DOHH2 (cell line): Measurements from ENCODE around the gene SLX4.

Experiments used
- H3F3A ChIP-seq: fragments of 200-600 bp; sonication (generic), shearing (Covaris generic); 2 replicates; pipeline ENCODE4 v1.6.0; 2016; ENCODE audit warnings: antibody characterized with exemption, mild to moderate bottlenecking; ENCODE audit not compliant: control insufficient read depth, insufficient read depth
- H3K27ac ChIP-seq: fragments of 200-600 bp; sonication (generic); 2 replicates; pipeline ENCODE4 v1.5.1; 2014; ENCODE audit warnings: low read depth, mild to moderate bottlenecking, low read length, moderate library complexity
- H3K27me3 ChIP-seq: fragments of 200-600 bp; sonication (generic); 2 replicates; pipeline ENCODE4 v1.6.1; 2014; ENCODE audit warnings: mild to moderate bottlenecking, low read length, mixed read lengths; ENCODE audit not compliant: control insufficient read depth
- H3K36me3 ChIP-seq: fragments of 200-600 bp; sonication (generic); 2 replicates; pipeline ENCODE4 v1.6.1; 2014; ENCODE audit warnings: mild to moderate bottlenecking, low read length, moderate library complexity, mixed read lengths; ENCODE audit not compliant: control insufficient read depth
- H3K4me1 ChIP-seq: fragments of 200-600 bp; sonication (generic); 2 replicates; pipeline ENCODE4 v1.6.1; 2014; ENCODE audit warnings: mild to moderate bottlenecking, low read length, mixed read lengths; ENCODE audit not compliant: control insufficient read depth
- H3K4me2 ChIP-seq: fragments of 200-600 bp; sonication (generic); 2 replicates; pipeline ENCODE4 v1.6.0; 2014; ENCODE audit warnings: mild to moderate bottlenecking, low read length, moderate library complexity
- H3K4me3 ChIP-seq: fragments of 200-600 bp; sonication (generic); 2 replicates; pipeline ENCODE4 v1.5.1; 2014; ENCODE audit warnings: mild to moderate bottlenecking, low read length, mixed read lengths
- H3K79me2 ChIP-seq: fragments of 200-600 bp; sonication (generic); 2 replicates; pipeline ENCODE4 v1.6.1; 2014; ENCODE audit warnings: mild to moderate bottlenecking, low read length, mixed read lengths; ENCODE audit not compliant: control insufficient read depth
- H3K9me2 ChIP-seq: fragments of 200-600 bp; sonication (generic); replicated peaks from 2 replicates; pipeline ENCODE4 v1.6.1; 2014; ENCODE audit warnings: mild to moderate bottlenecking, low read length, mixed read lengths; ENCODE audit not compliant: control insufficient read depth
- H3K9me3 ChIP-seq: fragments of 200-600 bp; sonication (generic); 2 replicates; pipeline ENCODE4 v1.6.1; 2014; ENCODE audit warnings: antibody characterized with exemption, low read length, mixed read lengths; ENCODE audit not compliant: control insufficient read depth, insufficient read depth
- H4K20me1 ChIP-seq: fragments of 200-600 bp; sonication (generic); 2 replicates; pipeline ENCODE4 v1.6.0; 2014; ENCODE audit warnings: low read depth, mild to moderate bottlenecking, antibody characterized with exemption, low read length, moderate library complexity; ENCODE audit not compliant: control insufficient read depth, insufficient read depth
- EZH2phosphoT487 ChIP-seq: fragments of 200-600 bp; sonication (generic); IDR thresholded peaks from 2 replicates; pipeline ENCODE4 v1.6.1; 2017; ENCODE audit warnings: borderline replicate concordance, mild to moderate bottlenecking, antibody characterized with exemption, low read length, moderate library complexity, mixed read lengths
- TF ChIP-seq, protein P1 (sequence below): fragments of 200-600 bp; sonication (generic); IDR thresholded peaks from one replicate; pipeline ENCODE4 v1.5.1; 2014; ENCODE audit warnings: antibody characterized with exemption, mild to moderate bottlenecking, low read depth, low read length; ENCODE audit not compliant: poor library complexity, severe bottlenecking

The SLX4 gene

GRCh38 chr16:3574195-3574594, 37.2 kb downstream of the SLX4 start:
- TF ChIP-seq, protein P1, sequence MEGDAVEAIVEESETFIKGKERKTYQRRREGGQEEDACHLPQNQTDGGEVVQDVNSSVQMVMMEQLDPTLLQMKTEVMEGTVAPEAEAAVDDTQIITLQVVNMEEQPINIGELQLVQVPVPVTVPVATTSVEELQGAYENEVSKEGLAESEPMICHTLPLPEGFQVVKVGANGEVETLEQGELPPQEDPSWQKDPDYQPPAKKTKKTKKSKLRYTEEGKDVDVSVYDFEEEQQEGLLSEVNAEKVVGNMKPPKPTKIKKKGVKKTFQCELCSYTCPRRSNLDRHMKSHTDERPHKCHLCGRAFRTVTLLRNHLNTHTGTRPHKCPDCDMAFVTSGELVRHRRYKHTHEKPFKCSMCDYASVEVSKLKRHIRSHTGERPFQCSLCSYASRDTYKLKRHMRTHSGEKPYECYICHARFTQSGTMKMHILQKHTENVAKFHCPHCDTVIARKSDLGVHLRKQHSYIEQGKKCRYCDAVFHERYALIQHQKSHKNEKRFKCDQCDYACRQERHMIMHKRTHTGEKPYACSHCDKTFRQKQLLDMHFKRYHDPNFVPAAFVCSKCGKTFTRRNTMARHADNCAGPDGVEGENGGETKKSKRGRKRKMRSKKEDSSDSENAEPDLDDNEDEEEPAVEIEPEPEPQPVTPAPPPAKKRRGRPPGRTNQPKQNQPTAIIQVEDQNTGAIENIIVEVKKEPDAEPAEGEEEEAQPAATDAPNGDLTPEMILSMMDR = no peak
- no peak for TF ChIP-seq EZH2phosphoT487
- H3K9me2 ChIP-seq = no peaks in the 10 kb centered on the region
- H3K4me3 ChIP-seq = no peak overlapping the region
- H4K20me1 ChIP-seq = no peaks in the 10 kb centered on the region
- peaks cover 35% of the 10 kb centered on the region for H3K4me1 ChIP-seq
- no peak overlapping the region for H3K27ac ChIP-seq
- no peak overlapping the region for H3K4me2 ChIP-seq
- H3F3A ChIP-seq = peaks cover 10% of the 10 kb centered on the region
- H3K36me3 ChIP-seq = peaks cover 68% of the 10 kb centered on the region
- H3K9me3 ChIP-seq = peaks cover 8% of the 10 kb centered on the region
- peaks cover 79% of the 10 kb centered on the region for H3K79me2 ChIP-seq
- H3K27me3 ChIP-seq = no peaks in the 10 kb centered on the region

DNA sequence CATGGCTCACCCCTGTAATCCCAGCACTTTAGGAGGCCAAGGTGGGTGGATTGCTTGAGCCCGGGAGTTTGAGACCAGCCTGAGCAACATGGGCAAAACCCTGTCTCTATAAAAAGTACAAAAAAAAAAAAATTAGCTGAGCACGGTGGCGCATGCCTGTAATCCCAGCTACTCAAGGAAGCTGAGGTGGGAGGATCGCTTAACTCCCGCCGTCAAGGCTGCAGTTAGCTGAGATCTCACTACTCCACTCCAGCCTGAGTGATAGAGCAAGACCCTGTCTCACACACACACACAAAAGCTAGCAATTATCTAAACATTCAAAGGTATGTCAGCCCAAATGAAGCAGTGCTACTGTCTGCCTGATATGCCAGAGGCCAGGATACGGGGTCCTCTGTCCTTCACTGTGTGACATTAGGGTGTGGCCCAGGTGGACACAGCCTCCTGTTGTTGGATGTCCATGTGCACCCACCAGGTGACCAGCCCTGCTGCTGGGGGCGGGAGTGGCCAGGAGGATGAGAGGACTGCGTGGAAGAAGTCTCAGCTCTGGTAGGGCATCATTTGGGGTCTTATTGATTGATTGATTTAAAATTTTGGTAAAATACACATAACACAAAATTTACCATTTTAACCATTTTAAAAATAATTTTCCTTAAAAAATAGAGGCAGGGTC, 38.1 kb downstream of the SLX4 start:
- Histone ChIP-seq H3K4me3 (no peak overlapping the region), H3F3A (peaks cover 4% of the 10 kb centered on the region), H3K79me2 (peaks cover 87% of the 10 kb centered on the region), H3K9me2 (no peaks in the 10 kb centered on the region), H3K27me3 (no peaks in the 10 kb centered on the region), H3K4me1 (peaks cover 26% of the 10 kb centered on the region), H4K20me1 (no peaks in the 10 kb centered on the region), H3K36me3 (peaks cover 75% of the 10 kb centered on the region), H3K4me2 (no peak overlapping the region), H3K27ac (no peak overlapping the region), H3K9me3 (peaks cover 8% of the 10 kb centered on the region)
- TF ChIP-seq, protein P1 = no peak
- no peak for TF ChIP-seq EZH2phosphoT487

GRCh38 chr16:3570420-3571062, 40.9 kb downstream of the SLX4 start:
- Histone ChIP-seq H3K27me3 (no peaks in the 10 kb centered on the region), H3K4me1 (peaks cover 7% of the 10 kb centered on the region), H3K9me3 (peaks cover 8% of the 10 kb centered on the region), H3K4me3 (no peak overlapping the region), H3K9me2 (no peaks in the 10 kb centered on the region), H3K4me2 (no peak overlapping the region), H4K20me1 (no peaks in the 10 kb centered on the region), H3K36me3 (peaks cover 72% of the 10 kb centered on the region), H3F3A (no peaks in the 10 kb centered on the region; the same call in 1 of the 2 replicates), H3K27ac (no peak overlapping the region), H3K79me2 (peaks cover 72% of the 10 kb centered on the region)
- TF ChIP-seq EZH2phosphoT487 = no peak
- TF ChIP-seq, protein P1 = no peak
